RKO (cell line): ENCODE measurements around the gene EXD3.
"Not testable (repeated sequence)": the region's sequence is repeated elsewhere in the genome, so short reads cannot be mapped to it uniquely, and the experiment has no call there.

ENCODE experiments used
- DNase-seq: peaks from one replicate; pipeline ENCODE4 v3.0.0-alpha.2; 2016; ENCODE audit warnings: low spot score

The EXD3 gene

GRCh38 chr9:137379761-137380161 lies 43.2 kb downstream of the EXD3 start:
- DNase-seq = no peak

GRCh38 chr9:137378688-137379410 lies 44.1 kb downstream of the EXD3 start:
- DNase-seq = not testable (repeated sequence)

GRCh38 chr9:137376386-137376785 lies 46.6 kb downstream of the EXD3 start:
- no peak for DNase-seq

- DNase-seq = no peak
These were observed 47.5 kb downstream of the EXD3 start for GRCh38 chr9:137375321-137376058.

GRCh38 chr9:137374131-137374845 lies 48.7 kb downstream of the EXD3 start:
- no peak for DNase-seq

GRCh38 chr9:137373611-137373980 lies 49.4 kb downstream of the EXD3 start:
- DNase-seq = no peak

- DNase-seq = no peak
These were observed 50.0 kb downstream of the EXD3 start for GRCh38 chr9:137372693-137373610.

- no peak for DNase-seq
These were observed 50.9 kb downstream of the EXD3 start for GRCh38 chr9:137371946-137372651.

- DNase-seq = no peak
These were observed 51.4 kb downstream of the EXD3 start for GRCh38 chr9:137371521-137371941.

- DNase-seq = no peak
These were observed 52.0 kb downstream of the EXD3 start for GRCh38 chr9:137370865-137371520.

- DNase-seq = no peak
These were observed 52.8 kb downstream of the EXD3 start for GRCh38 chr9:137369911-137370764.

GRCh38 chr9:137369061-137369787 lies 53.7 kb downstream of the EXD3 start:
- DNase-seq = no peak

GRCh38 chr9:137368431-137369035 lies 54.4 kb downstream of the EXD3 start:
- no peak for DNase-seq

GRCh38 chr9:137367506-137368430 lies 55.2 kb downstream of the EXD3 start:
- DNase-seq = no peak

- DNase-seq = no peak
These were observed 56.0 kb downstream of the EXD3 start for GRCh38 chr9:137366891-137367381.

GRCh38 chr9:137366445-137366810 lies 56.5 kb downstream of the EXD3 start:
- DNase-seq = no peak
